GM12878 (cell line): Measurements from ENCODE around the gene TUBAL3. TPM values are rescaled to one million over a fixed set of nuclear protein-coding genes. Genes with fewer than 3 reads are reported as not detected.

Experiments used
- ATAC-seq: fragments of 200-7000 bp; cut with Tn5 transposase; 3 replicates; pipeline ENCODE4 v1.9.1; 2020; ENCODE audit warnings: mild to moderate bottlenecking, moderate library complexity
- BruUV-seq: library from RNA; stranded (reverse); fragments of 400-500 nt; replicated peaks from 2 replicates; lab custom pipeline; 2021; lab: Mats Ljungman, UMichigan
- CTCF ChIA-PET: fragments of 300-600 bp; sonication (Branson Sonifier 250); formaldehyde crosslinking; extraction: SDS; loops from one replicate; lab custom pipeline; 2021; ENCODE audit warnings: inconsistent platforms; lab: Yijun Ruan, JAX
- POLR2A ChIA-PET: fragments of 350-600 bp; formaldehyde crosslinking; extraction: SDS; loops from one replicate; lab custom pipeline; 2021; ENCODE audit warnings: inconsistent platforms; lab: Charles Lee
- RAD21 ChIA-PET: fragments of 300-600 bp; sonication (Branson Sonifier 250); formaldehyde crosslinking; loops from one replicate; lab custom pipeline; 2023; ENCODE audit warnings: antibody characterized with exemption; ENCODE audit not compliant: unreplicated experiment; lab: Charles Lee
- SMC1A ChIA-PET: fragments of 300-600 bp; sonication (Branson Sonifier 250); formaldehyde crosslinking; loops from one replicate; lab custom pipeline; 2023; ENCODE audit not compliant: unreplicated experiment, uncharacterized antibody; lab: Charles Lee
- DNase-seq: peaks from one replicate; pipeline ENCODE4 v3.0.0-alpha.2; 2011; ENCODE audit warnings: low read depth, low spot score
- FAIRE-seq: peaks from 3 replicates; lab custom pipeline; 2011; peaks lifted over from hg19 to GRCh38; lab: Jason Lieb, UNC
- H2AFZ ChIP-seq: 2 replicates; pipeline ENCODE4 v1.6.0; 2011; ENCODE audit warnings: low read depth, low read length, control low read depth; ENCODE audit not compliant: control insufficient read depth
- H3K27ac ChIP-seq: 2 replicates; pipeline ENCODE4 v1.5.1; 2011; ENCODE audit warnings: control low read depth; ENCODE audit not compliant: control insufficient read depth, insufficient read depth
- H3K27me3 ChIP-seq, 2 experiments: replicated peaks in 1 of 2; 2 replicates each; pipeline versions ENCODE4 v1.6.0 to v1.6.1; 2011; ENCODE audit warnings: low read length in 1 of 2; ENCODE audit not compliant: control insufficient read depth in 2 of 2, insufficient read depth in 2 of 2
- H3K36me3 ChIP-seq, 2 experiments: 2 replicates each; pipeline ENCODE4 v1.5.1; 2011; ENCODE audit warnings: low read length in 1 of 2; ENCODE audit not compliant: control insufficient read depth in 2 of 2, insufficient read depth in 2 of 2
- H3K4me1 ChIP-seq: 2 replicates; pipeline ENCODE4 v1.6.1; 2011; ENCODE audit warnings: mild to moderate bottlenecking, low read length, moderate library complexity, mixed read lengths; ENCODE audit not compliant: control insufficient read depth, insufficient read depth
- H3K4me2 ChIP-seq: 2 replicates; pipeline ENCODE4 v1.6.0; 2011; ENCODE audit warnings: control low read depth; ENCODE audit not compliant: control insufficient read depth, insufficient read depth
- H3K4me3 ChIP-seq: fragments of 200-600 bp; sonication (generic); 2 replicates; pipeline ENCODE4 v1.5.1; 2016
- H3K79me2 ChIP-seq: 2 replicates; pipeline ENCODE4 v1.6.0; 2011; ENCODE audit warnings: low read length; ENCODE audit not compliant: control insufficient read depth, insufficient read depth
- H3K9ac ChIP-seq: 2 replicates; pipeline ENCODE4 v1.8.0; 2011; ENCODE audit warnings: low read length, control low read depth, mixed read lengths; ENCODE audit not compliant: control insufficient read depth, insufficient read depth
- H3K9me3 ChIP-seq: replicated peaks from 3 replicates; pipeline ENCODE4 v1.5.1; 2011; ENCODE audit warnings: mild to moderate bottlenecking, low read length; ENCODE audit not compliant: control insufficient read depth, insufficient read depth
- H4K20me1 ChIP-seq: 2 replicates; pipeline ENCODE4 v1.6.0; 2011; ENCODE audit not compliant: control insufficient read depth, insufficient read depth
- BCL11A ChIP-seq: IDR thresholded peaks from 2 replicates; pipeline ENCODE4 v1.6.1; 2011; ENCODE audit warnings: low read depth, low read length
- BCLAF1 ChIP-seq: fragments of 450-650 bp; IDR thresholded peaks from 2 replicates; pipeline ENCODE4 v1.6.1; 2017; ENCODE audit warnings: antibody characterized with exemption, mild to moderate bottlenecking, moderate library complexity
- BHLHE40 ChIP-seq, 2 experiments: fragments of 450-650 bp in 1 of 2; IDR thresholded peaks; 2 replicates each; pipeline ENCODE4 v1.6.1; 2011 to 2017; ENCODE audit warnings: low read depth in 2 of 2, borderline replicate concordance in 1 of 2, improper control_type of control experiment in 1 of 2, low read length in 1 of 2, mild to moderate bottlenecking in 1 of 2
- DPF2 ChIP-seq: fragments of 450-650 bp; IDR thresholded peaks from 2 replicates; pipeline ENCODE4 v1.6.1; 2017; ENCODE audit warnings: mild to moderate bottlenecking
- E2F4 ChIP-seq: IDR thresholded peaks from 2 replicates; pipeline ENCODE4 v1.6.1; 2012; ENCODE audit warnings: low read depth, low read length, improper control_type of control experiment
- HDAC6 ChIP-seq: fragments of 200-600 bp; sonication (generic); IDR thresholded peaks from one replicate; pipeline ENCODE4 v1.8.0; 2017; ENCODE audit warnings: antibody characterized with exemption; ENCODE audit not compliant: unreplicated experiment
- IKZF2 ChIP-seq, 2 experiments: fragments of 450-650 bp; IDR thresholded peaks; 2 replicates each; pipeline ENCODE4 v1.6.1; 2017; ENCODE audit warnings: mild to moderate bottlenecking in 2 of 2, moderate library complexity in 2 of 2
- IRF3 ChIP-seq: fragments of 450-650 bp; IDR thresholded peaks from 2 replicates; pipeline ENCODE4 v1.6.1; 2014; ENCODE audit warnings: mild to moderate bottlenecking
- KLF5 ChIP-seq: fragments of 450-650 bp; IDR thresholded peaks from 2 replicates; pipeline ENCODE4 v1.6.1; 2014; ENCODE audit warnings: mild to moderate bottlenecking; ENCODE audit not compliant: partially characterized antibody
- MEF2A ChIP-seq: IDR thresholded peaks from 2 replicates; pipeline ENCODE4 v1.6.1; 2011; ENCODE audit warnings: low read depth, mild to moderate bottlenecking, low read length, moderate library complexity; ENCODE audit not compliant: insufficient read depth
- MTA2 ChIP-seq: fragments of 450-650 bp; IDR thresholded peaks from 2 replicates; pipeline ENCODE4 v1.6.1; 2016; ENCODE audit warnings: low read depth, mild to moderate bottlenecking, moderate library complexity
- NFIC ChIP-seq: IDR thresholded peaks from 2 replicates; pipeline ENCODE4 v1.6.1; 2012; ENCODE audit warnings: low read depth, mild to moderate bottlenecking, inconsistent platforms, low read length, moderate library complexity
- NR2C1 ChIP-seq: fragments of 450-650 bp; IDR thresholded peaks from 2 replicates; pipeline ENCODE4 v1.6.1; 2017; ENCODE audit warnings: antibody characterized with exemption, mild to moderate bottlenecking, moderate library complexity
- NR2F1 ChIP-seq: fragments of 450-650 bp; conservative IDR thresholded peaks from 2 replicates; pipeline ENCODE4 v1.6.1; 2017; ENCODE audit warnings: mild to moderate bottlenecking
- RBBP5 ChIP-seq: fragments of 200-600 bp; sonication (generic); conservative IDR thresholded peaks from 2 replicates; pipeline ENCODE4 v1.6.1; 2016
- RELA ChIP-seq: fragments of 450-650 bp; IDR thresholded peaks from 2 replicates; pipeline ENCODE4 v1.8.0; 2014; ENCODE audit warnings: borderline replicate concordance; ENCODE audit not compliant: partially characterized antibody
- SMC3 ChIP-seq: IDR thresholded peaks from 2 replicates; pipeline ENCODE4 v1.6.1; 2011; ENCODE audit warnings: low read length, improper control_type of control experiment, borderline replicate concordance
- WRNIP1 ChIP-seq: IDR thresholded peaks from 2 replicates; pipeline ENCODE4 v1.6.1; 2011; ENCODE audit warnings: low read depth, low read length, improper control_type of control experiment, borderline replicate concordance
- ZNF622 ChIP-seq: fragments of 450-650 bp; IDR thresholded peaks from 2 replicates; pipeline ENCODE4 v1.6.1; 2017; ENCODE audit warnings: mild to moderate bottlenecking, inconsistent platforms
- ZZZ3 ChIP-seq: IDR thresholded peaks from 2 replicates; pipeline ENCODE4 v1.6.1; 2011; ENCODE audit warnings: low read depth; ENCODE audit not compliant: control insufficient read depth, insufficient read length
- WGBS: methylation state at CpG from one replicate; pipeline ENCODE4 v1.1.6; 2016; ENCODE audit warnings: low lambda C conversion rate; ENCODE audit not compliant: insufficient replicate concordance, insufficient coverage; ENCODE audit errors: missing lambda C conversion rate; 5-methylcytosine and 5-hydroxymethylcytosine counted together
- in situ Hi-C: fragments of 300-500 bp; cut with MboI; formaldehyde crosslinking; loops from 9 replicates; pipeline ENCODE4 v1.14.3; 2018; ENCODE audit warnings: mixed read lengths
- intact Hi-C: fragments of 100-400 bp; cut with micrococcal nuclease; formaldehyde crosslinking; loops from one replicate; pipeline ENCODE4 v1.14.2; 2022; ENCODE audit not compliant: unreplicated experiment
- polyA plus RNA-seq, 11 experiments: library from polyadenylated mRNA; depleted of rRNA in 4 of 11; unstranded in 6 of 11; stranded (reverse) in 5 of 11; fragments of >200 nt; fragmentation: Nextera tagmentation in 4 of 11; fragmentation: Illumina TruSeq in 1 of 11; extraction: Ambion mirVana in 4 of 11; extraction: Trizol in 1 of 11; gene quantifications; 1 replicate in 1 of 11; 2 replicates in 10 of 11; pipeline versions ENCODE4 v1.2.1 to v1.2.3, GENCODE V29; 2011 to 2016; ENCODE audit warnings: inconsistent platforms in 2 of 11, missing spikeins in 2 of 11, low read depth in 1 of 11
- total RNA-seq, 4 experiments: library from RNA; depleted of rRNA in 3 of 4; stranded (reverse); fragments of >200 nt in 3 of 4; fragmentation: Illumina TruSeq in 1 of 4; extraction: Trizol in 1 of 4; gene quantifications; 2 replicates each; pipeline versions ENCODE4 v1.2.1 to v1.2.3, GENCODE V29; 2013 to 2021

Gene TUBAL3
- total and polyA plus RNA-seq, 10 of the 15 experiments (the other 5 are each of a cell fraction or from before 2014, with no cell fraction given), result 0.03 to 0.06 TPM; not detected in 8

- no peak for FAIRE-seq
- ATAC-seq, result no peak
- ChIA-PET POLR2A (no interaction called here), CTCF (interaction anchor here (1.3 to 4.1 kb wide), 2 partner anchors 14 to 204 kb away, joined by 3 to 26 read pairs; no protein-coding TSS in a partner anchor), RAD21 (no interaction called here), SMC1A (interaction anchor here (0.7 to 2.2 kb wide), 2 partner anchors 15 to 23 kb away, joined by 3 to 5 read pairs; no protein-coding TSS in a partner anchor)
- intact Hi-C loops (no loop called here), in situ Hi-C loops (no loop called here)
- Histone ChIP-seq H3K4me2 (no peak overlapping the region), H4K20me1 (no peaks in the 10 kb centered on the region), H3K79me2 (peaks cover 16% of the 10 kb centered on the region), H3K27me3 (no peaks in the 10 kb centered on the region), H3K36me3 (no peaks in the 10 kb centered on the region), H3K27ac (no peak overlapping the region), H2AFZ (no peak overlapping the region), H3K9me3 (no peaks in the 10 kb centered on the region; the same call in 1 of the 3 replicates), H3K4me3 (no peak overlapping the region), H3K9ac (no peak overlapping the region), H3K4me1 (no peaks in the 10 kb centered on the region)
- TF ChIP-seq BCLAF1 (no peak), E2F4 (no peak), RELA (no peak), IRF3 (no peak), ZNF622 (no peak), NR2F1 (no peak), WRNIP1 (no peak), KLF5 (no peak), NR2C1 (no peak), BCL11A (no peak), BHLHE40 (IDR thresholded peaks at IDR 0.05; ENCODE audit: borderline replicate concordance in 1 of 2, low read depth in 2 of 2, low read length in 1 of 2) (no peak), RBBP5 (no peak), ZZZ3 (no peak), HDAC6 (no peak), MTA2 (no peak), SMC3 (no peak), NFIC (no peak), IKZF2 (IDR thresholded peaks at IDR 0.05) (no peak), DPF2 (no peak), MEF2A (no peak)
- DNase-seq, result no peak
- WGBS, result 96% methylated on average over 3 of the region's 3 CpGs
- BruUV-seq, result no TSS peak
These were observed 15.0 kb upstream of the TUBAL3 start for GRCh38 chr10:5419466-5420094.
